IMR-90 (cell line): Measurements from ENCODE around the gene FAF2.

Experiments
- POLR2A ChIP-seq: IDR thresholded peaks from 2 replicates; pipeline ENCODE4 v1.6.1; 2012; ENCODE audit warnings: mild to moderate bottlenecking, low read depth, low read length
- TF ChIP-seq, protein P1 (sequence below): fragments of 150-350 bp; IDR thresholded peaks from 2 replicates; pipeline ENCODE4 v1.6.1; 2017; ENCODE audit warnings: mild to moderate bottlenecking, antibody characterized with exemption, low read length, low read depth
- TF ChIP-seq, protein P2 (sequence below): conservative IDR thresholded peaks from 2 replicates; pipeline ENCODE4 v1.5.1; 2012; ENCODE audit warnings: mild to moderate bottlenecking, low read depth, low read length, improper control_type of control experiment

DNA sequence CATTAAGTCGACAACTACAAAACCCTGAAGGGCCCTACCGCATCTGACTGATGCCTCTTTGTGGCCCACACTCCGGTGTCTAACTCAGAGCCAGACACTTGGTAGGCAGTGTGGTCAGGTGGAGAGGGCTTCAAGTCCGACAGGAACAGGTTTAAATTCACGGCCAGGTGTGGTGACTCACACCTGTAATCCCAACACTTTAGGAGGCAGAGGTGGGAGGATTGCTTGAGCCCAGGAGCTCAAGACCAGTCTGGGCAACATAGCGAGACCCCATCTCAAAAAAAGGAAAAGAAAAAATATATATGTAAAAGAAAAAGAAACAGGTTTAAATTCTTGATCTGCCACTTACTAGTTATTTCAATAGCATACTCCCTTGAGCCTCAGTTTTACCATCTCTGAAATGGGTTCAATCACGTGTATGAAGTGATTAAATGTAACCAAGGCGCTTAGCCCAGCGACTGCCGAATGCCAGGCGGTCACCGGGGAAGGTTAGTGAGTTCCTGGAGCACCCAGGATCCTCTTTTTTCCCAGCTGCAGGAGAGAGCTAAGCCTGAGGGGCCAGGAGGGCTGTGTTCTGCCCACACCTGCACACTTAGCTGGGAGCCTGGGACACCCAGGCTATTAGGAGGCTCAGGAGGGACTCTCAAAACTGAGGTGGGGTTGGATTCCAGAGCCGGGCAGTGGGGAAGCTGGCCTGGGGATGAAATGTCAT is 32.8 kb upstream of the FAF2 start:
- TF ChIP-seq, protein P1, sequence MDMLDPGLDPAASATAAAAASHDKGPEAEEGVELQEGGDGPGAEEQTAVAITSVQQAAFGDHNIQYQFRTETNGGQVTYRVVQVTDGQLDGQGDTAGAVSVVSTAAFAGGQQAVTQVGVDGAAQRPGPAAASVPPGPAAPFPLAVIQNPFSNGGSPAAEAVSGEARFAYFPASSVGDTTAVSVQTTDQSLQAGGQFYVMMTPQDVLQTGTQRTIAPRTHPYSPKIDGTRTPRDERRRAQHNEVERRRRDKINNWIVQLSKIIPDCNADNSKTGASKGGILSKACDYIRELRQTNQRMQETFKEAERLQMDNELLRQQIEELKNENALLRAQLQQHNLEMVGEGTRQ = no peak
- TF ChIP-seq POLR2A = no peak
- TF ChIP-seq, protein P2, sequence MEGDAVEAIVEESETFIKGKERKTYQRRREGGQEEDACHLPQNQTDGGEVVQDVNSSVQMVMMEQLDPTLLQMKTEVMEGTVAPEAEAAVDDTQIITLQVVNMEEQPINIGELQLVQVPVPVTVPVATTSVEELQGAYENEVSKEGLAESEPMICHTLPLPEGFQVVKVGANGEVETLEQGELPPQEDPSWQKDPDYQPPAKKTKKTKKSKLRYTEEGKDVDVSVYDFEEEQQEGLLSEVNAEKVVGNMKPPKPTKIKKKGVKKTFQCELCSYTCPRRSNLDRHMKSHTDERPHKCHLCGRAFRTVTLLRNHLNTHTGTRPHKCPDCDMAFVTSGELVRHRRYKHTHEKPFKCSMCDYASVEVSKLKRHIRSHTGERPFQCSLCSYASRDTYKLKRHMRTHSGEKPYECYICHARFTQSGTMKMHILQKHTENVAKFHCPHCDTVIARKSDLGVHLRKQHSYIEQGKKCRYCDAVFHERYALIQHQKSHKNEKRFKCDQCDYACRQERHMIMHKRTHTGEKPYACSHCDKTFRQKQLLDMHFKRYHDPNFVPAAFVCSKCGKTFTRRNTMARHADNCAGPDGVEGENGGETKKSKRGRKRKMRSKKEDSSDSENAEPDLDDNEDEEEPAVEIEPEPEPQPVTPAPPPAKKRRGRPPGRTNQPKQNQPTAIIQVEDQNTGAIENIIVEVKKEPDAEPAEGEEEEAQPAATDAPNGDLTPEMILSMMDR = no peak
